IPS-20b (cell line): ENCODE data around the gene KLF18.

Source experiments
- H3K27ac ChIP-seq: one replicate; pipeline ENCODE4 v1.5.1; 2013; ENCODE audit warnings: low read length
- H3K27me3 ChIP-seq: 2 replicates; pipeline ENCODE4 v1.6.1; 2013; ENCODE audit warnings: mild to moderate bottlenecking, low read length, inconsistent platforms; ENCODE audit not compliant: insufficient read depth
- H3K36me3 ChIP-seq: 2 replicates; pipeline ENCODE4 v1.6.1; 2013; ENCODE audit warnings: low read depth, mild to moderate bottlenecking, inconsistent platforms, low read length, moderate library complexity; ENCODE audit not compliant: insufficient read depth
- H3K4me1 ChIP-seq: 2 replicates; pipeline ENCODE4 v1.6.1; 2013; ENCODE audit warnings: mild to moderate bottlenecking, control low read depth, inconsistent platforms, low read length, moderate library complexity; ENCODE audit not compliant: insufficient read depth
- H3K4me3 ChIP-seq: 2 replicates; pipeline ENCODE4 v1.5.1; 2013; ENCODE audit warnings: mild to moderate bottlenecking, low read length, inconsistent platforms
- H3K9ac ChIP-seq: 2 replicates; pipeline ENCODE4 v1.6.1; 2013; ENCODE audit warnings: low read depth, mild to moderate bottlenecking, inconsistent platforms, low read length, moderate library complexity
- H3K9me3 ChIP-seq: 2 replicates; pipeline ENCODE4 v1.6.1; 2013; ENCODE audit warnings: mild to moderate bottlenecking, low read depth, low read length, inconsistent platforms; ENCODE audit not compliant: insufficient read depth

The KLF18 gene

DNA sequence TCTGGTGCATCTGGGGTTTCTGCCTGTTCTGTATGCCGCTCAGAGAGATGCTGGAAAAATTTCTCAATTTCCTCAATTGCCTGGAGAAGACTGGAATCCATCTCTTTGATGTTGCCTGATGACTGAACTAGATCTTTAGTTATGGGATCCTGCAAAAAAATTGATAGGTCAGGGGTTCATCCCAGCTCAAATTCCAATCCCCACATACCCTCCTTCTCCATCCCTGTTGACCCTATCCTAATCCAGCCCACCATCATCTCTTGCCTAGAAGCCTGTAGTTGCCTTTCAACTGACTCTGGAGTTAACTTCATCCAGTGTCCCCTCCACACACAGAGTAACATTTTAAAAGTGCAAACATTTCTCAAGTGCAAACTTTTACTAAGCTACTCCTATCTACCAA, at the start of gene KLF18:
Gene KLF18, minus strand, starts transcription at position 101 of the 400 bp plus-strand sequence. Its CDS starts 0 bp downstream, at position 101.
- Histone ChIP-seq H3K4me3 (no peak within 1 kb of the TSS), H3K9ac (no peak within 1 kb of the TSS), H3K27me3 (no peaks in the 10 kb centered on the region; the same call in 1 of the 2 replicates), H3K27ac (no peak within 1 kb of the TSS), H3K4me1 (no peaks in the 10 kb centered on the region), H3K36me3 (no peaks in the 10 kb centered on the region), H3K9me3 (peaks cover 10% of the 10 kb centered on the region; the same call in 1 of the 2 replicates)

DNA sequence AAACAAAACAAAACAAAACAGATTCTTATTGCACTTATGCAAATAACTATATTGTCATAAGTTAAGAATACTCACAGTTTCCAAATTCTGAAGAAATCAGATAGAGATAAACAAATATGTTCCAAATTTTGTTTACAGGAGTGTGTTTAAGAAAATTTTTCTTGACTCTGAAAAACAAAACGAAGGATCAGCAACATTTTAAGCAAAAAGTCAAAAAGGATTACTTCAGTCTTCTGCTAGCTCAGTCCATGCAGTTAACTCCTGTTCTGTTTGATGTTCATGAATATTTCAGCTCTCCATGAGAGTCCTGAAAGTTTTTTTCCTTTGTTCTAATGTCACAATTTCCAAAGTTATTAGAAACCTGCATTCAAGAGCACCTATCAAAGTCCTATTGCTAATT, 33.2 kb upstream of the KLF18 start:
- no peak overlapping the region for H3K9ac ChIP-seq
- no peaks in the 10 kb centered on the region for H3K27me3 ChIP-seq
- no peak overlapping the region for H3K27ac ChIP-seq
- H3K4me1 ChIP-seq: no peaks in the 10 kb centered on the region
- peaks cover 44% of the 10 kb centered on the region for H3K9me3 ChIP-seq
- H3K36me3 ChIP-seq: no peaks in the 10 kb centered on the region
- H3K4me3 ChIP-seq: no peak overlapping the region

DNA sequence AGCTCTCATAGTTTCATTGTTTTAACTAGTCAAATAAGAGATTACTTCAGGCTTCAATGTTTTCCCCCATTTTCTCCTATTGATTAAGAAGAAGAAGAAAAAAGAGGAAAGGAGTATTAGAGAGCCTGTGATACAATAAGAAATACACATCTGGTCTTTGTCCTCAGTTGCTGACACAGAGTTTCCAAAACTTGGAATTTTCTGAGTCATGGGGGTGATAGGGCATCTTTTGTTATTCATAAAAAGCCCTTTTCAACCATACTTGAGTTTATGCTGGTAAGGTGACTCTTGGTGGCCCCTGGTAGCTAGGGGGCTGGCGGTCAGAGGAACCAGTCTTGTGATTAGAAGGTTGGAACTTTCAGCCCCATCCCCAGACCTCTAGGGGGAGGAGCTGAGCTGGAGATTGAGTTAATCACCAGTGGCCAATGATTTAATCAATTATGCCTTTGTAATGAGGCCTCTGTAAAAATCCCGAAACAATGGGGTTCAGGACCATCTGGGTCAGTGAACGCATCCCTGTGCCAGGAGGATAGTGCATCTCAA, 28.9 kb upstream of the KLF18 start:
- H3K4me1 ChIP-seq: no peaks in the 10 kb centered on the region
- H3K9me3 ChIP-seq: peaks cover 22% of the 10 kb centered on the region
- H3K4me3 ChIP-seq: no peak overlapping the region
- H3K36me3 ChIP-seq: no peaks in the 10 kb centered on the region
- no peaks in the 10 kb centered on the region for H3K27me3 ChIP-seq
- H3K27ac ChIP-seq: no peak overlapping the region
- H3K9ac ChIP-seq: no peak overlapping the region

DNA sequence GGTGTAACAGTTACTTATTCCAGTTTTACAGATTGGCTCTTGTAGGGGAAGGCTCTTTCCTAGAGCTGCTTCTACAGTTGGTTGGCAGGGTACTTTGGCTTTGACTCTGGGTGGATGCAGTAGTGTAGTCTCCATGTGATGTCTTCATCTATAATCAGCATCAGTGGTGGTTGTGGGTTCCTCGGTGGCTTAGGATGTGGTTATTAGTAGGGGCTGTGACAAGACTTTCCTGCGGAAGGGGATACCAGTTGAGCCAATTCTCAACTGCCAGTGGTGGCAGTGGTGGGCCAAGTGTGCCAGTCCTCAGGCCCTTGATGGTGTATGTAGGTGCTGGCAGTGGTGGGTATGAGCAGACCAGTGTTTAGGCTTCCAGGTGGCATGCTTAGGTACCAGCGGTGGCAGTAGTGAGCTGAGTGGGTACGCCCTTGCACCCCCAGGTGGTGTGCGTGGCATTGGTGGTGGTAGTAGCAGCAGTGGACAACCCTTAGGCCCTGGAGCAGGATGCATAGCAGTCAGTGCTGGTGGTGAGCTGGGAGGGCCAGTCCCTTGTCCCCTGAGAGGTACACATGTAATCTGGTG, 27.2 kb upstream of the KLF18 start:
- Histone ChIP-seq H3K9me3 (peaks cover 5% of the 10 kb centered on the region; the same call in 1 of the 2 replicates), H3K36me3 (no peaks in the 10 kb centered on the region), H3K27ac (no peak overlapping the region), H3K4me3 (no peak overlapping the region), H3K4me1 (no peaks in the 10 kb centered on the region), H3K27me3 (no peaks in the 10 kb centered on the region), H3K9ac (no peak overlapping the region)

DNA sequence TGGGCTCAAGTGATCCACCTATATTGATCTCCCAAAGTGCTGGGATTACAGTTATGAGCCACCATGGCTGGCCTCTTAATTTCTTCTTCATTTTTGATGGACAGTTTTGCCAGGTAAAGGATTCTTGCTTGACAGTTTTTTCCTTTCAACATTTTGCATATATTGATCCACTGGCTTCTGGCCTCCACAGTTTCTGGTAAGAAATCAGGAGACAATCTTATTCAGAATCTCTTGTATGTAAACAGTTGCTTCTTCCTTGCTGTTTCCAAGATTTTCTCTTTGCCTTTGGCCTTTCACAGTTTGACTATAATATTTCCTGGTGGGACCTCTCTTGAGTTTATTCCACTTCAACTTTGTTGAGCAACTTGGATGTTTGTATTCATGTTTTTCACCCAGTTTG, 20.1 kb upstream of the KLF18 start:
- Histone ChIP-seq H3K27me3 (no peaks in the 10 kb centered on the region), H3K36me3 (no peaks in the 10 kb centered on the region), H3K4me1 (no peaks in the 10 kb centered on the region), H3K9me3 (no peaks in the 10 kb centered on the region), H3K9ac (no peak overlapping the region), H3K4me3 (no peak overlapping the region), H3K27ac (no peak overlapping the region)

DNA sequence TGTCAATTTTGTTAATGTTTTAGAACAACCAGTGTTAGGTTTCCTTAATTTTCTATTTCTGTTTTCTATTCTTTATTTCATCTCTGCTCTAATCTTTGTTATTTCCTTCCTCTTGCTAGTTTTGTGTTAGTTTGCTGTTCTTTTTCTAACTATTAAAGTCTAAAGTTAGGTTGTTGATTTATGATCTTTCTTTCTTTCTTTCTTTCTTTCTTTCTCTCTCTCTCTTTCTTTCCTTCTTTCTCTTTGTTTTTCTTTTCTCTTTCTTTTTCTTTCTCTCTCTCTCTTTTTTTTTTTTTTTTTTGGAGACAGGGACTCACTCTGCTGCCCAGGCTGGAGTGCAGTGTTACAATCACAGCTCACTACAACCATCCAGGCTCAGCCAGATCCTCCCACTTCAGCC, 17.4 kb upstream of the KLF18 start:
- no peak overlapping the region for H3K27ac ChIP-seq
- no peaks in the 10 kb centered on the region for H3K36me3 ChIP-seq
- peaks cover 6% of the 10 kb centered on the region; the same call in 1 of the 2 replicates for H3K4me1 ChIP-seq
- H3K9ac ChIP-seq: no peak overlapping the region
- H3K27me3 ChIP-seq: no peaks in the 10 kb centered on the region
- H3K4me3 ChIP-seq: no peak overlapping the region
- H3K9me3 ChIP-seq: no peaks in the 10 kb centered on the region

DNA sequence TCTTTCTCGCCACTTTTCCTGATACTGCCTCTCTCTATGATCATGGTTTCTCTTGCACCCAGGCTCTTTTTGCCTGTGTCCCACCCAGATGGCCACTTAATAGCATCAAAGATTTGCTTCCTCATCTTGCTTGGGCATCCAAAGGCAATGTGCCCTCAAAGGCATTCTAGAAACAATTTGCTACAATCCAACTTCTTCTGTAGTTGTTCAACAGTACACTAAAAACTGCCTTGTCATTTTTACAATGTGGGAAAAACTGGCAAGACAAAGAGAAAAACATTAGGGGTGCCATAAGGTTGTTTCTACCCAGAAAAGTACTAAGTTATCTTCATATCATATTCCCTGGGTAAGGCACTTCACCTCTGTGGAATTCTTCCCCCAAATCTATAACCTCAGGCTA, 16.5 kb upstream of the KLF18 start:
- H3K9me3 ChIP-seq: no peaks in the 10 kb centered on the region
- no peak overlapping the region for H3K27ac ChIP-seq
- H3K9ac ChIP-seq: no peak overlapping the region
- no peaks in the 10 kb centered on the region for H3K27me3 ChIP-seq
- no peaks in the 10 kb centered on the region for H3K36me3 ChIP-seq
- no peak overlapping the region for H3K4me3 ChIP-seq
- H3K4me1 ChIP-seq: peaks cover 6% of the 10 kb centered on the region; the same call in 1 of the 2 replicates

DNA sequence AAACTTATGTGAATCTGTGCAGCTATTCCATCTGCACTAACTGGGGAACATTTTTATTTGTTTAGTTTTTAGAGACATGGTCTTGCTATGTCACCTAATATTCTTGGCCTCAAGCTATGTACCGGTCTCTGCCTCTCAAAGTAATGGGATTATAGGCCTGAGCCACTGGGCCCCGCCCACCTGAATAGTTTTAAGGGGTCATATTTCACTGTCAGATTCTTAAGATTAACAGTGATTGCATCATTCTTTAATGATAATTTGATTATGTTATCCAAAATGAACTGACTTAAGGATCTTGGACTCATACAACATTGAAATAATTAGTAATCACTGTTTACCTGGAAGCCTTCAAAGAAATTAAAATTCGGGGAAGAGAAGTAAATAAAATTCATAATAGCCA, 12.6 kb upstream of the KLF18 start:
- Histone ChIP-seq H3K27ac (no peak overlapping the region), H3K27me3 (no peaks in the 10 kb centered on the region), H3K4me1 (peaks cover 12% of the 10 kb centered on the region; the same call in 1 of the 2 replicates), H3K36me3 (no peaks in the 10 kb centered on the region), H3K4me3 (no peak overlapping the region), H3K9ac (no peak overlapping the region), H3K9me3 (no peaks in the 10 kb centered on the region)

DNA sequence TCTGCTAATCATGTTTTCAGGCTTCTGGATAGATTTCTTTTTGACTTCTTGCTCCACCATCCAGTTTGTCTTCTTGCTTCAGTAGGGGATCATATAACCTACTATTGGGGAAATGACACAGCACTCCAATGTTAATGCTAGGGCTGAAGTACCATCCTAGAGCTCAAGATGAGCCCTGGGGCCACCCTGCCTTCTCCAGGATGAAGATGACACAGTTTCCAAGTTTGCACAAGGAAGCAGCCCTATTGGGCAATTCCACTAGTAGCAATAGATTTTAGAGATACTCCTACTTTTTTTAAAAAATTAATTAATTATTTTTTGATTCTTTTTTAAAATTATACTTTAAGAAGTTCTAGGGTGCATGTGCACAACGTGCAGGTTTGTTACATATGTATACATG, 11.3 kb upstream of the KLF18 start:
- no peak overlapping the region for H3K27ac ChIP-seq
- peaks cover 12% of the 10 kb centered on the region; the same call in 1 of the 2 replicates for H3K4me1 ChIP-seq
- H3K9me3 ChIP-seq: no peaks in the 10 kb centered on the region
- H3K9ac ChIP-seq: no peak overlapping the region
- H3K4me3 ChIP-seq: no peak overlapping the region
- H3K36me3 ChIP-seq: no peaks in the 10 kb centered on the region
- H3K27me3 ChIP-seq: no peaks in the 10 kb centered on the region

DNA sequence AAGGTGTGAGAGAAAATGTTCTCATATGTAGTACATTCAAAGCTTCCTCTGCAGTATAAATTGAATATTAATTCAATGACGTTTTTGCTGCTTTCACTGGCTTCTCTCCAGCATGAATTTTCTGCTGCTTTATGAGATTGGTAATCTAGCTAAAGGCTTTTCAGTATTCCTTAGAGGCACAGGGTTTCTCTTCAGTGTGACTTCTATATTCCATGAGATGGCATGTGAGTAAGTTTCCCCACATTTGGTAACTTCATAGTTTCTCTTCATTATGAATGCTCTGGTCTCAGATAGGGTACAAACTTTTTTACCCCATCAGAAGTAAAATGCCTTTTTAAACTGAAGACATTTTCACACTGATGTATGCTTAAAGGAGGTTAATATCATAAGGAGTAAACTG, 10.4 kb upstream of the KLF18 start:
- no peak overlapping the region for H3K4me3 ChIP-seq
- H3K4me1 ChIP-seq: peaks cover 12% of the 10 kb centered on the region; the same call in 1 of the 2 replicates
- no peak overlapping the region for H3K9ac ChIP-seq
- no peaks in the 10 kb centered on the region for H3K9me3 ChIP-seq
- no peaks in the 10 kb centered on the region for H3K36me3 ChIP-seq
- no peaks in the 10 kb centered on the region for H3K27me3 ChIP-seq
- no peak overlapping the region for H3K27ac ChIP-seq

DNA sequence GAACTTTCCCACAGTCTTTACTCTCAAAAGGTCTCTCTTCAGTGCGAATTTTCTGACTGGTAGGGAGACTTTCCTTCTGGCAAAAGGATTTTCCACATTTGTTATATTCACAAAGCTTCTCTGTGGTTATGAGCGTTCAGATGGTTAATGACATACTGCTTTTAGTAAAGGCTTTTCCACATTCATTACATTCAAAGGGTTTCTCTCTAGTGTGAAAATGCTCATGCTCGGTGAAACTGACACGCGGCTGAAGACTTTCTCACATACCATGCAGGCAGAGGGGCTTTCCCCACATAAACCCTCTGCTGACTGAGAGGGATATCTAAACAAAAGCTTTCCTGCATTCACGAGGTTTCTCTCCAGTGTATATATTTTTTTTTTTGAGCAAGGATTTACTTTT, 9.9 kb upstream of the KLF18 start:
- H3K27me3 ChIP-seq: no peaks in the 10 kb centered on the region
- H3K9ac ChIP-seq: no peak overlapping the region
- H3K27ac ChIP-seq: no peak overlapping the region
- no peak overlapping the region for H3K4me3 ChIP-seq
- H3K4me1 ChIP-seq: peaks cover 12% of the 10 kb centered on the region; the same call in 1 of the 2 replicates
- no peaks in the 10 kb centered on the region for H3K36me3 ChIP-seq
- no peaks in the 10 kb centered on the region for H3K9me3 ChIP-seq

DNA sequence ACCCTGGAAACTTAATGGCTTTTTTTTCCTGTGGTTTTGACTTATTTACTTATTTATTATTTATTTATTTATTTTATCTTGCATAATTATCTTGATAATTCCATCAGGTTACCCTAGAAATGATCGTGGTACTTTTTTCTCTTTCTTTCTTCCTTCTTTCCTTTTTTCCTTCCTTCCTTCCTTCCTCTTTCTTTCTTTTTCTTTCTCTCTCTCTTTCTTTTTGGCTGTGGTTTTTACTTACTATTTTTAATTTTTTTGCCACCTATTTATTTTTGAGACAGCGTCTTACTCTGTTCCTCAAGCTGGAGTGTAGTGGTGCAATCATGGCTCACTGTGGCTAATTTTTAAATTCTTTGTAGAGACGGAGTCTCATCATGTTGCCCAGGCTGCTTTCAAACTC, 6.2 kb upstream of the KLF18 start:
- no peak overlapping the region for H3K9ac ChIP-seq
- H3K36me3 ChIP-seq: no peaks in the 10 kb centered on the region
- peaks cover 6% of the 10 kb centered on the region; the same call in 1 of the 2 replicates for H3K4me1 ChIP-seq
- H3K27ac ChIP-seq: no peak overlapping the region
- no peak overlapping the region for H3K4me3 ChIP-seq
- no peaks in the 10 kb centered on the region for H3K27me3 ChIP-seq
- H3K9me3 ChIP-seq: peaks cover 10% of the 10 kb centered on the region; the same call in 1 of the 2 replicates
